Measurements from ENCODE around the gene FBF1. TPM values are rescaled to one million over a fixed set of nuclear protein-coding genes. Genes with fewer than 3 reads are reported as not detected.

FBF1 gene
- polyA plus RNA-seq, 2 donors = 8.7 to 33.7 TPM

DNA sequence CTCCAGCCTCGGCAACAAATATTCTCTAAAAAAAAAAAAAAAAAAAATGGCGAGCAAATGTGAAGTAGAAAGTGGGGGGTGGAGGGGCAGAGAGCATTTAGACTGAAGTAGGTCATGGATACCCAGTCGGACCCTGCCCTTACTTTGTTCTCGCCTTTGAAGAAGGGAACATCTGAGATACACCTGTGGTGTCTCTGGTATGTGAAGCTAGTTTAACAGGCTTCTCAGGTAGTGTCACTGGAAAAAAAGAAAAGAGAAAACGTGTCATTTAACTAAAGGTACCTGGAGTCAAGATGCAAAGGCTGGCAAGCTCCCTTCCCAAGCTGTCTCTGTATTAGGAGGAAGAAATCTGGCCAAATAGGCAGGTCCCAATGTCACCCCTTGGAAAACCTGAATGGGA is 8.0 kb downstream of the FBF1 start:
- Histone ChIP-seq H3K4me1 (ENCODE audit: control insufficient read depth in 2 of 2, insufficient read depth in 2 of 2, low read length in 1 of 2) (peaks cover 0 to 1% of the 10 kb centered on the region in 2 donors), H3K9me3 (ENCODE audit: control insufficient read depth in 2 of 2, insufficient read depth in 1 of 2, low read depth in 1 of 2, low read length in 1 of 2) (no peaks in the 10 kb centered on the region), H3K36me3 (ENCODE audit: control insufficient read depth in 2 of 2, insufficient read depth in 2 of 2, low read length in 1 of 2) (no peaks in the 10 kb centered on the region), H3K27ac (ENCODE audit: low read depth in 2 of 2, low read length in 1 of 2) (peak overlapping the region; percentile 16 to 81), H3K27me3 (ENCODE audit: control insufficient read depth in 1 of 2, insufficient read depth in 2 of 2, low read length in 2 of 2) (no peaks in the 10 kb centered on the region), H3K4me3 (ENCODE audit: low read depth in 1 of 2, low read length in 2 of 2) (no peak overlapping the region)
- WGBS, 2 donors = 80 to 82% methylated on average over 5 of the region's 5 CpGs

GRCh38 chr17:75931062-75931461 is 9.8 kb downstream of the FBF1 start:
- Histone ChIP-seq H3K27me3 (ENCODE audit: control insufficient read depth in 1 of 2, insufficient read depth in 2 of 2, low read length in 2 of 2) (no peaks in the 10 kb centered on the region), H3K36me3 (ENCODE audit: control insufficient read depth in 2 of 2, insufficient read depth in 2 of 2, low read length in 1 of 2) (no peaks in the 10 kb centered on the region), H3K9me3 (ENCODE audit: control insufficient read depth in 2 of 2, insufficient read depth in 1 of 2, low read depth in 1 of 2, low read length in 1 of 2) (no peaks in the 10 kb centered on the region), H3K4me1 (ENCODE audit: control insufficient read depth in 2 of 2, insufficient read depth in 2 of 2, low read length in 1 of 2) (peaks cover 0 to 14% of the 10 kb centered on the region in 2 donors), H3K4me3 (ENCODE audit: low read depth in 1 of 2, low read length in 2 of 2) (no peak overlapping the region), H3K27ac (ENCODE audit: low read depth in 2 of 2, low read length in 1 of 2) (no peak overlapping the region)
- 93 to 94% methylated on average over 4 of the region's 4 CpGs for WGBS, 2 donors

DNA sequence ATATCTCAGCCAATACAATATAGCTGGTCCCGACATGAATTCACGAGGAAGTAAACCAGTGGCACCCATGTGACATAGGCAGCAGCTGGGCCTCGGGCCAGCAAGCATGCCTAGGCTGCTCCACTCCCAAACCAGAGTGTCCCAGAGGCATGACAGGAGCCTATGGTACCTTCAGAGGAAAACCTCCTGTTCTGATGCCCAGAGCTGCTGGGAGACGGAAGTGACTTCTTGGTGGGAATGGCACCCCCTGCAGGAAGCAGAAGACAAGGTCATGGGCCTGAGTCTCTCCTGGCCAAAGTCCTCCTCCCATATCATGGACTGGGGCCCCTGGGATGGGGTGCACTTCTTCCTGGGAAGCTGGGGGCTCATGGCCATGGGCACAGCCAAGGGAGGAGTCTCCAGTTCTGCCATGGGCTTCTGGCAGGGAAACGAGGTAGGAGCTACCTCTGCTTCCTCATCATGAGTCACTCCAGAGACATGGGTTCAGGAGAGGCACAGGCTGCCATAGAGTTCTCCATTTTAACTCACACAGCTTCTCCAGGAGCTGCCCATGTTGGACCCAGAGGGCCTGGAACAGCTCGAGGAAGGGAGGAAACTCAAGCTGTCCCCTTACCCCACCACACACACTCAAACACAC is 13.4 kb downstream of the FBF1 start:
- H3K9me3 ChIP-seq (ENCODE audit: control insufficient read depth in 2 of 2, insufficient read depth in 1 of 2, low read depth in 1 of 2, low read length in 1 of 2) = no peaks in the 10 kb centered on the region
- no peaks in the 10 kb centered on the region for H3K27me3 ChIP-seq (ENCODE audit: control insufficient read depth in 1 of 2, insufficient read depth in 2 of 2, low read length in 2 of 2)
- H3K27ac ChIP-seq (ENCODE audit: low read depth in 2 of 2, low read length in 1 of 2) = peak overlapping the region; percentile 90 to 93
- no peak overlapping the region for H3K4me3 ChIP-seq (ENCODE audit: low read depth in 1 of 2, low read length in 2 of 2)
- 46 to 51% methylated on average over 6 of the region's 6 CpGs for WGBS, 2 donors
- peaks cover 0 to 24% of the 10 kb centered on the region in 2 donors for H3K4me1 ChIP-seq (ENCODE audit: control insufficient read depth in 2 of 2, insufficient read depth in 2 of 2, low read length in 1 of 2)
- H3K36me3 ChIP-seq (ENCODE audit: control insufficient read depth in 2 of 2, insufficient read depth in 2 of 2, low read length in 1 of 2) = peaks cover 0 to 19% of the 10 kb centered on the region in 2 donors

GRCh38 chr17:75926456-75926855 is 14.4 kb downstream of the FBF1 start:
- Histone ChIP-seq H3K9me3 (ENCODE audit: control insufficient read depth in 2 of 2, insufficient read depth in 1 of 2, low read depth in 1 of 2, low read length in 1 of 2) (no peaks in the 10 kb centered on the region), H3K4me1 (ENCODE audit: control insufficient read depth in 2 of 2, insufficient read depth in 2 of 2, low read length in 1 of 2) (peaks cover 0 to 24% of the 10 kb centered on the region in 2 donors), H3K27ac (ENCODE audit: low read depth in 2 of 2, low read length in 1 of 2) (peak overlapping the region; percentile 85 to 93), H3K36me3 (ENCODE audit: control insufficient read depth in 2 of 2, insufficient read depth in 2 of 2, low read length in 1 of 2) (peaks cover 0 to 23% of the 10 kb centered on the region in 2 donors), H3K27me3 (ENCODE audit: control insufficient read depth in 1 of 2, insufficient read depth in 2 of 2, low read length in 2 of 2) (no peaks in the 10 kb centered on the region), H3K4me3 (ENCODE audit: low read depth in 1 of 2, low read length in 2 of 2) (no peak overlapping the region)
- WGBS, 2 donors = 77 to 85% methylated on average over 4 of the region's 4 CpGs

- H3K4me3 ChIP-seq (ENCODE audit: low read depth in 1 of 2, low read length in 2 of 2) = no peak overlapping the region
- H3K9me3 ChIP-seq (ENCODE audit: control insufficient read depth in 2 of 2, insufficient read depth in 1 of 2, low read depth in 1 of 2, low read length in 1 of 2) = no peaks in the 10 kb centered on the region
- peaks cover 0 to 23% of the 10 kb centered on the region in 2 donors for H3K36me3 ChIP-seq (ENCODE audit: control insufficient read depth in 2 of 2, insufficient read depth in 2 of 2, low read length in 1 of 2)
- H3K27ac ChIP-seq (ENCODE audit: low read depth in 2 of 2, low read length in 1 of 2) = peak overlapping the region; percentile 85 to 93
- WGBS, 2 donors = 90 to 92% methylated on average over 15 of the region's 15 CpGs
- H3K27me3 ChIP-seq (ENCODE audit: control insufficient read depth in 1 of 2, insufficient read depth in 2 of 2, low read length in 2 of 2) = no peaks in the 10 kb centered on the region
- peaks cover 0 to 24% of the 10 kb centered on the region in 2 donors for H3K4me1 ChIP-seq (ENCODE audit: control insufficient read depth in 2 of 2, insufficient read depth in 2 of 2, low read length in 1 of 2)
Observed at GRCh38 chr17:75925912-75926311, 14.9 kb downstream of the FBF1 start.

DNA sequence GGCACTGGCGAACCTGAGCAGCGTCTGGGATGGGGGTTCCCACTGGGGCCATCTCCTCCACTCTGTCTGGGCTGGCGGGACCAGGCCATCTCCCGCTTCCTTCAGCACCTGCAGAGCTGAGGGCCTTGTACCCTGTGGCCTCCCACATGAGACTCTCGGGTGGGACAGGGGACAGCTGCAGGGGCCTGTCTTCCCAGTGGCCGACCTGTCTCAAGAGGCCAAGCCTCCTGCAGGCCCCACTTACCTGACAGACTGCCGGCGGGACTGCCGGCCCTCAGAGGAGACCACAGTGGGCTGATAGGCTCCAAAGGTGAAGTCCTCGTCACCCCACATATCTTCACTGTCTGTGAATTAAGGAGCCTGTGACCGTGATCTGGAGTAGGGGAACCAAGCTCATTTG is 15.7 kb downstream of the FBF1 start:
- Histone ChIP-seq H3K4me1 (ENCODE audit: control insufficient read depth in 2 of 2, insufficient read depth in 2 of 2, low read length in 1 of 2) (peaks cover 0 to 24% of the 10 kb centered on the region in 2 donors), H3K27me3 (ENCODE audit: control insufficient read depth in 1 of 2, insufficient read depth in 2 of 2, low read length in 2 of 2) (no peaks in the 10 kb centered on the region), H3K9me3 (ENCODE audit: control insufficient read depth in 2 of 2, insufficient read depth in 1 of 2, low read depth in 1 of 2, low read length in 1 of 2) (no peaks in the 10 kb centered on the region), H3K36me3 (ENCODE audit: control insufficient read depth in 2 of 2, insufficient read depth in 2 of 2, low read length in 1 of 2) (peaks cover 0 to 26% of the 10 kb centered on the region in 2 donors), H3K4me3 (ENCODE audit: low read depth in 1 of 2, low read length in 2 of 2) (no peak overlapping the region), H3K27ac (ENCODE audit: low read depth in 2 of 2, low read length in 1 of 2) (no peak overlapping the region)
- 91 to 96% methylated on average over 11 of the region's 11 CpGs for WGBS, 2 donors

- peaks cover 0 to 37% of the 10 kb centered on the region in 2 donors for H3K36me3 ChIP-seq (ENCODE audit: control insufficient read depth in 2 of 2, insufficient read depth in 2 of 2, low read length in 1 of 2)
- peaks cover 0 to 24% of the 10 kb centered on the region in 2 donors for H3K4me1 ChIP-seq (ENCODE audit: control insufficient read depth in 2 of 2, insufficient read depth in 2 of 2, low read length in 1 of 2)
- H3K4me3 ChIP-seq (ENCODE audit: low read depth in 1 of 2, low read length in 2 of 2) = no peak overlapping the region
- H3K27me3 ChIP-seq (ENCODE audit: control insufficient read depth in 1 of 2, insufficient read depth in 2 of 2, low read length in 2 of 2) = no peaks in the 10 kb centered on the region
- H3K27ac ChIP-seq (ENCODE audit: low read depth in 2 of 2, low read length in 1 of 2) = no peak overlapping the region
- WGBS, 2 donors = 75 to 79% methylated on average over 19 of the region's 19 CpGs
- H3K9me3 ChIP-seq (ENCODE audit: control insufficient read depth in 2 of 2, insufficient read depth in 1 of 2, low read depth in 1 of 2, low read length in 1 of 2) = no peaks in the 10 kb centered on the region
Observed at GRCh38 chr17:75922963-75923874, 17.6 kb downstream of the FBF1 start.

DNA sequence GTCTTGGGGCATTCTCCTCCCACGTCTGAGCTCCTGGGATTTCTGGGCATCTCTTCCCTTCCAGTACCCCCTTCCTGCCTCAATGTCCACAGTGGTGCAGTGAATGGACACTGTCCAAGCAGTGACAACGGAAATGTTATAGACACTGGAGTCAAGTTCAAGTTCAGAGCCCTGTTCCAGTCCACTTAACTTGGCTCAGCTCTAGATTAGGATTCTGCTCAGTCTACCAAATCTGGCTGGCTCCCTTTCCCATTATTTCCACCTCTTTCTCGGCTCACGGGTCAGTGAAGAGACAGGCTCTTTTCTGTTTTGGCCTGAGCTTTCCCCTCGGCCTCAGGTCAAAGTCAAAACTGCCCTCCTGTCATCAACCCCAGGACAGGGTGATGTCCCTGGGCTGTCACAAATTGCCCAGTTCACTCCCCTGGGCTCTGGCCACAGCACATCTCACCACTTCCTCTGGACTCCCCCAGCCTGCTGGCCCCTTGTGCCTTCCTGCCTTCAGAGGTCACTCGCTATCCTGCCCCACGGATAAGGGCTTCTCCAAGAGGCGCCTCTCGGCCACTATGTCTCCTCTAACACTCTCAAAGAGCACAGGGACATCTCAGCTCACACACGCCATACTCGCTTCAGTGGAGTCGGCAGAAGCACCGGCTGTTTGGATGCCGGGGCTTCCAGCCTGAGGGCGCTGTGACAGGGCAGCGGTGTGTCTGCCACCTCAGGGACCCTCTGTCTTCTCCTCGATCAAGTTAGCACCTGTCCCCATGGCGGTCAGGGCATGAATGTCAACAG is 18.5 kb downstream of the FBF1 start:
- H3K27me3 ChIP-seq (ENCODE audit: control insufficient read depth in 1 of 2, insufficient read depth in 2 of 2, low read length in 2 of 2) = no peaks in the 10 kb centered on the region
- peaks cover 0 to 18% of the 10 kb centered on the region in 2 donors for H3K4me1 ChIP-seq (ENCODE audit: control insufficient read depth in 2 of 2, insufficient read depth in 2 of 2, low read length in 1 of 2)
- H3K36me3 ChIP-seq (ENCODE audit: control insufficient read depth in 2 of 2, insufficient read depth in 2 of 2, low read length in 1 of 2) = peaks cover 0 to 45% of the 10 kb centered on the region in 2 donors
- H3K27ac ChIP-seq (ENCODE audit: low read depth in 2 of 2, low read length in 1 of 2) = no peak overlapping the region
- WGBS, 2 donors = 85 to 89% methylated on average over 18 of the region's 18 CpGs
- no peak overlapping the region for H3K4me3 ChIP-seq (ENCODE audit: low read depth in 1 of 2, low read length in 2 of 2)
- no peaks in the 10 kb centered on the region for H3K9me3 ChIP-seq (ENCODE audit: control insufficient read depth in 2 of 2, insufficient read depth in 1 of 2, low read depth in 1 of 2, low read length in 1 of 2)

- H3K27ac ChIP-seq (ENCODE audit: low read depth in 2 of 2, low read length in 1 of 2) = no peak overlapping the region
- peaks cover 0 to 47% of the 10 kb centered on the region in 2 donors for H3K36me3 ChIP-seq (ENCODE audit: control insufficient read depth in 2 of 2, insufficient read depth in 2 of 2, low read length in 1 of 2)
- H3K4me1 ChIP-seq (ENCODE audit: control insufficient read depth in 2 of 2, insufficient read depth in 2 of 2, low read length in 1 of 2) = peaks cover 0 to 14% of the 10 kb centered on the region in 2 donors
- H3K9me3 ChIP-seq (ENCODE audit: control insufficient read depth in 2 of 2, insufficient read depth in 1 of 2, low read depth in 1 of 2, low read length in 1 of 2) = no peaks in the 10 kb centered on the region
- no peaks in the 10 kb centered on the region for H3K27me3 ChIP-seq (ENCODE audit: control insufficient read depth in 1 of 2, insufficient read depth in 2 of 2, low read length in 2 of 2)
- H3K4me3 ChIP-seq (ENCODE audit: low read depth in 1 of 2, low read length in 2 of 2) = no peak overlapping the region
- 95 to 97% methylated on average over 13 to 15 of the region's 15 CpGs for WGBS, 2 donors
Observed at GRCh38 chr17:75921596-75921995, 19.2 kb downstream of the FBF1 start.

Data from esophagus (tissue), 2 donors.